ENCODE data around the gene COL24A1. TPM values are rescaled to one million over a fixed set of nuclear protein-coding genes. Genes with fewer than 3 reads are reported as not detected.
A peak's percentile ranks its signal among the peaks of the same experiment; 100 is the strongest.
"Not testable (repeated sequence)": the region's sequence is repeated elsewhere in the genome, so short reads cannot be mapped to it uniquely, and the experiment has no call there.

COL24A1 gene
- total RNA-seq, 1 donor from 2014 or later = 0.11 TPM

DNA sequence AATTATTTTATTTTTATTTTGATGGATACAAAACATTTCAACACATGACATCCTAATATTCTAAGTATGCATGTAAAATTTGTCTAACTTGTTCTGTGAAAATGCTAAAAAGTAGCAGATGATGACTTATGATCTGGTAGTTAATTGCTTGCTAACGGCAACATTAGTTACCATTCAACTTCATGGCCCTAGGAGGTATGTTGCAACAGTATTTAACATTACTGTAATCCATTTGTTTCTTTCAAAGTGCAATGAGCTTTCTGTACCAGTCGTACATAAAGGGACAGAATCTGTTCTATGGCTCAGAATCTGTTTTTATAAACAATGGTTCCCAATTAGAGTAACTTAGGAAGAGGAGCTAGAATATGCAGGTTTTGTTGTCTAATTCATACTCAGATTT lies 356.8 kb downstream of the COL24A1 start:
- Histone ChIP-seq H3K36me3 (no peaks in the 10 kb centered on the region), H3K27me3 (no peaks in the 10 kb centered on the region), H3K4me3 (no peak overlapping the region), H3K4me1 (peaks cover 0 to 4% of the 10 kb centered on the region in 2 donors), H3K27ac (peak overlapping the region; percentile 23 to 66), H3K9me3 (no peaks in the 10 kb centered on the region)
- intact Hi-C loops (cut with DNase I) = loop anchor here (10.0 kb wide), 1 partner anchor 495 kb away; no protein-coding TSS in a partner anchor
- DNase-seq (ENCODE audit: low spot score in 2 of 2) = no peak
- TF ChIP-seq, protein P1, sequence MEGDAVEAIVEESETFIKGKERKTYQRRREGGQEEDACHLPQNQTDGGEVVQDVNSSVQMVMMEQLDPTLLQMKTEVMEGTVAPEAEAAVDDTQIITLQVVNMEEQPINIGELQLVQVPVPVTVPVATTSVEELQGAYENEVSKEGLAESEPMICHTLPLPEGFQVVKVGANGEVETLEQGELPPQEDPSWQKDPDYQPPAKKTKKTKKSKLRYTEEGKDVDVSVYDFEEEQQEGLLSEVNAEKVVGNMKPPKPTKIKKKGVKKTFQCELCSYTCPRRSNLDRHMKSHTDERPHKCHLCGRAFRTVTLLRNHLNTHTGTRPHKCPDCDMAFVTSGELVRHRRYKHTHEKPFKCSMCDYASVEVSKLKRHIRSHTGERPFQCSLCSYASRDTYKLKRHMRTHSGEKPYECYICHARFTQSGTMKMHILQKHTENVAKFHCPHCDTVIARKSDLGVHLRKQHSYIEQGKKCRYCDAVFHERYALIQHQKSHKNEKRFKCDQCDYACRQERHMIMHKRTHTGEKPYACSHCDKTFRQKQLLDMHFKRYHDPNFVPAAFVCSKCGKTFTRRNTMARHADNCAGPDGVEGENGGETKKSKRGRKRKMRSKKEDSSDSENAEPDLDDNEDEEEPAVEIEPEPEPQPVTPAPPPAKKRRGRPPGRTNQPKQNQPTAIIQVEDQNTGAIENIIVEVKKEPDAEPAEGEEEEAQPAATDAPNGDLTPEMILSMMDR (IDR thresholded peaks at IDR 0.05) = no peak

DNA sequence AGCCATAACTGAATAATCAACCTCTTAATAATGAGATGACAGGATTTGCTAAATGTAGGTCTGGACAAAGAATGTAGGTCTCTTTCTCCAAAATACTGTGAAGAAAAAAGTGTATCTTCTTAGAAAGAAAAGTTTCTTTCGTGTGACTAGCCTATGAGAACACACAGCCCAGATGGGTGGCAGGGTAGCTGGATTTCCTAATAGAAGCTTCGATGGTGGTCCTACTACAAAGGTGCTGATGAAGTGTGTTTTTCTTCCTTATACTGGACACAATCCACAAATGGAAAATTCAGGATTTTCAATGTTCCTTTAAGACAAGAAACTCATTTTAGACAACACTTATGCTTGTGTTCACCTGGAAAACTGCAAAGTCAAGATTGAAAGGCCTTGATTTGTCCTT lies 358.2 kb downstream of the COL24A1 start:
- Histone ChIP-seq H3K27me3 (no peaks in the 10 kb centered on the region), H3K4me3 (no peak overlapping the region), H3K9me3 (no peaks in the 10 kb centered on the region), H3K36me3 (no peaks in the 10 kb centered on the region), H3K27ac (peak overlapping the region; percentile 2 to 66), H3K4me1 (peaks cover 0 to 5% of the 10 kb centered on the region in 2 donors)
- no peak for DNase-seq (ENCODE audit: low spot score in 2 of 2)
- TF ChIP-seq, protein P1 (IDR thresholded peaks at IDR 0.05) = no peak
- intact Hi-C loops (cut with DNase I) = loop anchor here (10.0 kb wide), 1 partner anchor 494 kb away; no protein-coding TSS in a partner anchor

DNA sequence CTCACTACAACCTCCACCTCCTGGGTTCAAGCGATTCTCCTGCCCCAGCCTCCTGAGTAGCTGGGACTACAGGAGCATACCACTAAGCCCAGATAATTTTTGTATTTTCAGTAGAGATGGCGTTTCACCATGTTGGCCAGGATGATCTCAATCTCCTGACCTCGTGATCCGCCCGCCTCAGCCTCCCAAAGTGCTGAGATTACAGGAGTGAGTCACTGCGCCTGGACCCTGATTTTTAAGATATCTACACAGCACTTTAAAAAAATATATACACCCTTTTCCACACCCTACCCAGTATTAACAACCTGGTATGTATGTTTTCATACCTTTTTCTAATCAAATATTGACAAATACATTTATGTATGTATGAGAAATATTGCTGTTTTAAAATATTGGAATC lies 379.6 kb downstream of the COL24A1 start:
- DNase-seq (ENCODE audit: low spot score in 2 of 2); H3K9me3 ChIP-seq; intact Hi-C loops (cut with DNase I); H3K27me3 ChIP-seq; H3K36me3 ChIP-seq; H3K27ac ChIP-seq; H3K4me3 ChIP-seq; H3K4me1 ChIP-seq: not testable (repeated sequence)

DNA sequence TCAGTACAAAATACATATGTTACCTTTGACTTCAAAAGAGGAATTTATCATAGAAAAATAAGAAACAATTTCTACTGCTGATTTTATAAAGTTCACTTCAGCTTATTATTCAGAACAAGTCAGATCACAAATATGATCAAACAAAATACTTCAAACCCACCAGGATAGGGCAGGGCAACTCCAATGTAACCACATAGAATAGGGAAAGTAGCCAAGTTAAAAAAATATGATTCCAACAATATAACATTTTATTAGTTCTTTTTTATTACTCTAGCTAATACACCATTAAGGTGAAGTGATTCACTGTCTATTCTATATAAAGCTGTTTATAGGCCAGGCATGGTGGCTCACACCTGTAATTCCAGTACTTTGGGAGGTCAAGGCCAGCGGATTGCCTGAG lies 393.8 kb downstream of the COL24A1 start:
- intact Hi-C loops (cut with DNase I) = no loop called here
- H3K27me3 ChIP-seq = no peaks in the 10 kb centered on the region
- H3K27ac ChIP-seq = no peak overlapping the region
- DNase-seq (ENCODE audit: low spot score in 2 of 2) = no peak
- no peaks in the 10 kb centered on the region for H3K4me1 ChIP-seq
- TF ChIP-seq, protein P1 (IDR thresholded peaks at IDR 0.05) = no peak
- no peaks in the 10 kb centered on the region for H3K36me3 ChIP-seq
- H3K4me3 ChIP-seq = no peak overlapping the region
- no peaks in the 10 kb centered on the region for H3K9me3 ChIP-seq

DNA sequence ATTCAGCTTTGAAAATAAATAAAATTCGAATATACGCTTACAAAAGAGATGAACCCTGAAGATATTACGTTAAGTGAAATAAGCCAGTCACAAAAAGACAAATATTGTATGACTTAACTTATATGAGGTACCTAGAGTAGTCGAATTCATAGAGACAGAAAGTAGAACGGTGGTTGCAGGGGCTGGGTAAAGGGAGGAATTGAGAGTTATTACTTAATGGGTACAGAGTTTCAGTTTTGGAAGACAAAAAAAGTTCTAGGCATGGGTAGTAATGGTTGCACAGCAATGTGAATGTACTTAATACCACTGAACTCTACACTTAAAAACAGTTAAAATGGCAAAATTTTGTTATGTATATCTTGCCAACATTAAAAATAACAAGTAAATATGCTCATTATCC lies 399.7 kb downstream of the COL24A1 start:
- Histone ChIP-seq H3K27me3 (no peaks in the 10 kb centered on the region), H3K27ac (no peak overlapping the region), H3K4me1 (no peaks in the 10 kb centered on the region), H3K9me3 (peaks cover 0 to 6% of the 10 kb centered on the region in 2 donors), H3K36me3 (no peaks in the 10 kb centered on the region), H3K4me3 (no peak overlapping the region)
- intact Hi-C loops (cut with DNase I) = no loop called here
- no peak for DNase-seq (ENCODE audit: low spot score in 2 of 2)
- TF ChIP-seq, protein P1 (IDR thresholded peaks at IDR 0.05) = no peak

DNA sequence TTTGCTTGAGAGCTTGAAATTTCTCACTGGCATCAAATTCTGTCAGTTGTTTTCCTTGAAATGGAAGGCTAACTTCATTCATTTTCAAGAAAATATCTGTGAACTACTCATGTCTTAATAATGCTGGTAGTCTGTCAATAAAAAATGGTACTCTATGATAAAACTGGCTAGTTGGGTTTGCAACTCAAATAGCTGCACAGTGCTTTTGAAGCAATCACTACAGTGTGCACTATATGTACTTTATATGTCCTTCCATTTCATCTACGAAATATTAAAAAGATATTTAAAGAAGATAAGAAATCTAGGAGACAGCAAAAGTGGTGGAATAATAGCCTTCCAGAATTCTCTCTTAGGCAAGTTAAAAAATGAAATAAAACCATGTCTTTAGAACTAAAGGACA lies 408.5 kb downstream of the COL24A1 start:
- intact Hi-C loops (cut with DNase I) = no loop called here
- no peak overlapping the region for H3K4me3 ChIP-seq
- H3K36me3 ChIP-seq = no peaks in the 10 kb centered on the region
- no peaks in the 10 kb centered on the region for H3K4me1 ChIP-seq
- H3K27ac ChIP-seq = no peak overlapping the region
- TF ChIP-seq, protein P1 (IDR thresholded peaks at IDR 0.05) = no peak
- no peak for DNase-seq (ENCODE audit: low spot score in 2 of 2)
- H3K9me3 ChIP-seq = no peaks in the 10 kb centered on the region
- H3K27me3 ChIP-seq = no peaks in the 10 kb centered on the region
